ENCODE data around the gene ZIC1. TPM values are rescaled to one million over a fixed set of nuclear protein-coding genes. Genes with fewer than 3 reads are reported as not detected.

ZIC1 gene
- total RNA-seq, 1 donor: 0.18 TPM

DNA sequence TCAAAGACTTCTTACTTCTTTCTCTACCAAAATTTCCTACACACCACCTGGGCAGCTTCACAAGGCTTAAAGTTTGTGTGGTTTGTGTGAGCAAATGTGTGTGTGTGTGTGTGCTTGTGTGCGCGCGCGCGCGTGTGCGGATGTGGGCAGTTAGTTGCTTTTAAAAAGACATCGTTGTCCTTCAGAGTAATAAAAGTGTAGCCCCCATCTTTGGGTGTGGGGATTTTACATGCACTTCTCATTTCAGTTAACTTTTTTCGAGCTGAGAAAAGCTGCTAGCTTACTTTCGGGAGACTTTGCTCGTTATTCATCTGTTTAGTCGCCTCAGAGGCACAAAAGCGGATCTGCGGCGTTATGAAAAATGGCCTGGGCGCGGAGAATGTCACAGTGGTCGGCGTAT is 38.8 kb upstream of the ZIC1 start:
- TF ChIP-seq, protein P1, sequence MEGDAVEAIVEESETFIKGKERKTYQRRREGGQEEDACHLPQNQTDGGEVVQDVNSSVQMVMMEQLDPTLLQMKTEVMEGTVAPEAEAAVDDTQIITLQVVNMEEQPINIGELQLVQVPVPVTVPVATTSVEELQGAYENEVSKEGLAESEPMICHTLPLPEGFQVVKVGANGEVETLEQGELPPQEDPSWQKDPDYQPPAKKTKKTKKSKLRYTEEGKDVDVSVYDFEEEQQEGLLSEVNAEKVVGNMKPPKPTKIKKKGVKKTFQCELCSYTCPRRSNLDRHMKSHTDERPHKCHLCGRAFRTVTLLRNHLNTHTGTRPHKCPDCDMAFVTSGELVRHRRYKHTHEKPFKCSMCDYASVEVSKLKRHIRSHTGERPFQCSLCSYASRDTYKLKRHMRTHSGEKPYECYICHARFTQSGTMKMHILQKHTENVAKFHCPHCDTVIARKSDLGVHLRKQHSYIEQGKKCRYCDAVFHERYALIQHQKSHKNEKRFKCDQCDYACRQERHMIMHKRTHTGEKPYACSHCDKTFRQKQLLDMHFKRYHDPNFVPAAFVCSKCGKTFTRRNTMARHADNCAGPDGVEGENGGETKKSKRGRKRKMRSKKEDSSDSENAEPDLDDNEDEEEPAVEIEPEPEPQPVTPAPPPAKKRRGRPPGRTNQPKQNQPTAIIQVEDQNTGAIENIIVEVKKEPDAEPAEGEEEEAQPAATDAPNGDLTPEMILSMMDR (IDR thresholded peaks at IDR 0.05; ENCODE audit: insufficient read depth, low read length): no peak
- DNase-seq (ENCODE audit: low read depth): no peak
- H3K4me3 ChIP-seq (ENCODE audit: low read depth, low read length): no peak overlapping the region

DNA sequence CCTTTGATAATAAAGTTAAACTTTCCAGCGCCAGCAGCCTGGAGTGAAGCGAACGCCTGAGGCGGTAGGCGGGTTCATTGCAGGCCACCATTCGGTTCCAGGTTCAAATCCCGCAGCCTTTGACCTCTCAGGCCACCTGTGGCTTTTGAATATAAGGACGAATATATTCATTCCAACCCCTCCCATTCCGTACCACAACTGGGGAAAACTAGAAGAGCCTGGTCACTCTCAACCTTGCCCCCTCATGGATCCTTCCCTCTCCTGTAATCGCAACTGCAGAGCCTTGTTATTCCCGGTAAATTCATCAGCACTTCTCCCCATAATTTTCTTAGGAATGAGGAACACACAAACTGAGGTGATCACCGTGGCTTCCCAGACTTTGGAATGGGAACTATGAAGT is 38.0 kb upstream of the ZIC1 start:
- no peak for DNase-seq (ENCODE audit: low read depth)
- TF ChIP-seq, protein P1 (IDR thresholded peaks at IDR 0.05; ENCODE audit: insufficient read depth, low read length): no peak
- no peak overlapping the region for H3K4me3 ChIP-seq (ENCODE audit: low read depth, low read length)

DNA sequence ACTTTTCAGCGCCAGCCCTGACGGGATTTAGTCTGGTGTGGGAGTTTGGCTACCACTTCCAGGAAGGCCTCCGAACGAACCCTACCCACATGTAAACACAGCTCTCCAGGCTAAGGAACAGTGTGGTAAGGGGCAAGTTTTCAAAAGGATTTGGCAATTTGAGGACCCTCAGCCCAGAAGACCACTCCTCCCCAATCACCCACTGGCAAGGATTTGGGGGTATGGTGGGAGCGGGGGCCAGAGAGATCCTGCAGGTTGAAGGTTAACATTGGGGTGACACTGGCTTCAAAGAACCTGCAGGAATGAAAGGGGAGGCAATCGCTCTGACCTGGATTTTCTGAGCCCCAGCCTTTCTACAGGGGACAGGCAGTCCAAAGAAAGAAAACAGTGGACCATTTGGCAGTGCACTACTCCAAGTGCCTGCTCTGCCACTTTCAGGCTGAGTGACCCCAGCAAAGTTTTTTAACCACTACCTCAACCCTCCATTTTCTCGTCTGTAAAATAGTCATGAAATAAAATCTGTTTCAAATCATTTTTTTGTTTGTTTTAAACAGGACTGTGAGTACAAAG is 37.3 kb upstream of the ZIC1 start:
- TF ChIP-seq, protein P1 (IDR thresholded peaks at IDR 0.05; ENCODE audit: insufficient read depth, low read length): no peak
- DNase-seq (ENCODE audit: low read depth): no peak
- H3K4me3 ChIP-seq (ENCODE audit: low read depth, low read length): no peak overlapping the region

DNA sequence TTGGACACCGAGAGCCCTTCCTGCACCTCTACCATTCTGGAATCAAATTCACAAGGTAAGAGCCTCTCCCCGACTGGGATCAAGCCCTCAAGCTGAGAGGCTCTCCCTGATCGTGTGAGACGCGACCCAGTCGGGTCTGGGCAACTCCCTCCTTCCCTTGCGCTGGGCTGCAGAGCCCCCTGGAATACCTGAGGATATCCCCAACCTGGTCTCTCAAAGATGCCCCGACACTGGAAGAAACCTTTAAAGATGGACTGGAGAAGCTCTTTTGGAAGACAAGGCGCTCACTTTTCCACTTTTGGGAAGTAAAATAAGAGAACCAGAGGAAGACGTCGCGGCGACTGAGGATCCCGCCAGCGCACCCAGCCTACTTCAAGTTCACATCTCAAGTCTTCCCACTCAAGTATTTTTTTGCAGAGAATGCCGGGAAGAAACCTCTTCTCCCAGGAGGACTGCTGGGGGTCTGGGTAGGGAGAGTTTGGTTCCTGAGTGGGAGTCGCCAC is 36.6 kb upstream of the ZIC1 start:
- no peak for DNase-seq (ENCODE audit: low read depth)
- TF ChIP-seq, protein P1 (IDR thresholded peaks at IDR 0.05; ENCODE audit: insufficient read depth, low read length): no peak
- H3K4me3 ChIP-seq (ENCODE audit: low read depth, low read length): no peak overlapping the region

DNA sequence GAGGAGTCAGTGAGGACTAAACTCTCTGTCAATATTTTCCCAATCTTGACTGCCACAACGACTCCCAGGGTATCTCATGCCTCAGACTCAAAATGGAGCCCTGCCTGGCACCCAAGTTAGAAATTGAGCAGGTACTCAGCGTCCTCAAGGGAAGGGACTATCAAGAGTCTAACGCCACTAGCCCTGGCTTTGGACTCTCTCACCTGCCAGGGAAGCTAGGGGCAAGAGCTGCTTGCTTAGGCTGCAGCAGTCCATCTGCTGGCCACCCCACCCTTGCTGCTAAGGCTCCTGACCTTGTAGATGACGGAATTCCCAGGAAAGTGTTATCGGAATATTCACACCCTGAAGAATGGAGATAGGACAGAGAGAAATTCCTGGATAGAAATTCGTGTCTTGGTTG is 35.9 kb upstream of the ZIC1 start:
- TF ChIP-seq, protein P1 (IDR thresholded peaks at IDR 0.05; ENCODE audit: insufficient read depth, low read length): no peak
- H3K4me3 ChIP-seq (ENCODE audit: low read depth, low read length): no peak overlapping the region
- DNase-seq (ENCODE audit: low read depth): no peak

DNA sequence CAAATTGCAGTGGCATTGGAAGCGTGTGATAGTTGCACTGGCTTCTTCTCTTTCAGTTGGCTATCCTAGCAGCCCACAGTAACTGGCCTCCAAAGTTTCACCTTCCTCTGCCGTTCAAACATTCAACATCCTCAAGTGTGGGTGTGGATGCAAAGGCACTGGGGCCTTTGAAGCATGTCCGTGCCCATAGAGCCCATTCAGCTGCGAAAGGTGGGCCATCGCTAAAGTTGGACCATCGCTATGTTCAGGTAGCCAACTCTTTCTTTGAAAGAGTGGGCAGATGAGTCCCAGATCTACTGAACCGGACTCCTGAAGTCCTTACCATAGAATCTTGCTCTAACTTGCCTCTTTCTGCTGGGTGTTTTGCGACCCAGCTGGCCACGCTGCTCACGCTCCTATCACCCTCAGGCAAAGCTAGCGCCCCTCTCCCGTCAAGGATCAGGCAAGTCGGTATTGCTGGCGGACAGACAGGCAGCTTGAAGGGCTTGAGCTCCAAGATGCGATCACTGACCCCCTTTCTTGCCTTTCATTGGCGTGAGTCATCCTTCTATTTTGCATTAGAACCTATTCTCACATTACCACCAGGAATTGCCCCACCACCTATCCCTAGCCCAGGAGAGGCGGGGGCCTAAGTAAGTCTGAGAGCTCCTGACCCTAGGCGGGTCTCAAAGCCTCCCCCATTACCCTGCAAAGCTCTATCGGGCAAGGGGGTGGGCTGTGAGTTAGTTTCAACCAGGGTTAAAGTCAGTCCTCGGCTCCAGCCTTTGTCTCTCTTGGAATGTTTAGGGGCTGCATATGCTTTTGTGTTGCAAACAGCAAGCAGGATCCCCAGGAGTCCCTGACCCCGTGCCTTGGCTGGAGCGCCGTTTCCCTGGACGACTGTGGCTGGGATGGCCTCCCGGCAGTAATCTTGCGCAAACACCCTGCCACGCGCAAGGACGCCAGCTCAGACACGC is 31.5 kb upstream of the ZIC1 start:
- no peak for DNase-seq (ENCODE audit: low read depth)
- TF ChIP-seq, protein P1 (IDR thresholded peaks at IDR 0.05; ENCODE audit: insufficient read depth, low read length): no peak

More for the DNA sequence above, 31.5 kb upstream of the ZIC1 start:
- H3K4me3 ChIP-seq (ENCODE audit: low read depth, low read length): no peak overlapping the region
